ENCODE results near the gene ORM1.
"Not testable (repeated sequence)": the region's sequence is repeated elsewhere in the genome, so short reads cannot be mapped to it uniquely, and the experiment has no call there.

The ORM1 gene

DNA sequence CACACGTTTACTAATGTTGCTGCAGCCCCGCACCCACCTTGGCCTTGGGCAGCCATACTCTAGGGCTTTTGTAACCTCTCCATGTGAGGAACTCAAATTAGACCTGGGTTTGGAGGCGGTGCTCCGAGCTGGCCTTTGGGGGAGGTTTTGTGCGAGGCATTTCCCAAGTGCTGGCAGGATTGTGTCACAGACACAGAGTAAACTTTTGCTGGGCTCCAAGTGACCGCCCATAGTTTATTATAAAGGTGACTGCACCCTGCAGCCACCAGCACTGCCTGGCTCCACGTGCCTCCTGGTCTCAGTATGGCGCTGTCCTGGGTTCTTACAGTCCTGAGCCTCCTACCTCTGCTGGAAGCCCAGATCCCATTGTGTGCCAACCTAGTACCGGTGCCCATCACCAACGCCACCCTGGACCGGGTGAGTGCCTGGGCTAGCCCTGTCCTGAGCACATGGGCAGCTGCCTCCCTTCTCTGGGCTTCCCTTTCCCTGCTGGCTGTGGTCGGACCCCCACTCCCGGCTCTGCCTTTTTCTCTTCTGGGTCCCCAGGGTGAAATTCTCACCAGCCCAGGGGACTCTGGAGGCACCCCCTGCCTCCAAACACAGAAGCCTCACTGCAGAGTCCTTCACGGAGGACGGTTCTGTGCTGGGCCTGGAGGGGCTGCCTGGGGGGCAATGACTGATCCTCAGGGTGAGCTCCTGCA is at the start of gene ORM1:
Gene ORM1 (plus strand): TSS at position 268 of the 701 bp plus-strand sequence. CDS start 36 bp downstream, at position 304.
- peak in 1 of 10 donors; percentile 30 for DNase-seq
- intact Hi-C loops (cut with DNase I) = not testable (repeated sequence)

DNA sequence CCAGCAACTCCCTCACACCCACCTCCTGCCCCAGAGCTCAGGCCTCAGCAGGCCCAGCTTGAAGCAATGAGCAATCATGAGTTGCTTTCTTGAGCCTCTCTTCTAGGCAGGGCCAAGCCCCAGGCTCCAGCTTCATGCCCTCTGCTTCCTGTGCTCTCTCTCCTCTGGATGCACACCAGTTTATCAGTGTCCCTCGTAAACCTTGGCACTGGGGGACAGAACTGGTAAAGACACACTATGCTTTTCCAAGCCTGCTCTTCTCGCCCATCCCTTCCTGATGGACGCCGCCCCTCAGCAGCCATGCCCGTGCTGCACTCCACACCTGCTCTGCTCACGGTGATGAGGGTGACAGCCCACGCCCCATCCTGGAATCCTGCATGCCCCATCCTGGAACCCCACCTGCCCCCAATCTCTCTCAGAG is 49.4 kb upstream of the ORM1 start:
- DNase-seq = peak in 5 of 10 donors; percentile 3 to 79 (median 52)
- intact Hi-C loops (cut with DNase I) = no loop called here

DNA sequence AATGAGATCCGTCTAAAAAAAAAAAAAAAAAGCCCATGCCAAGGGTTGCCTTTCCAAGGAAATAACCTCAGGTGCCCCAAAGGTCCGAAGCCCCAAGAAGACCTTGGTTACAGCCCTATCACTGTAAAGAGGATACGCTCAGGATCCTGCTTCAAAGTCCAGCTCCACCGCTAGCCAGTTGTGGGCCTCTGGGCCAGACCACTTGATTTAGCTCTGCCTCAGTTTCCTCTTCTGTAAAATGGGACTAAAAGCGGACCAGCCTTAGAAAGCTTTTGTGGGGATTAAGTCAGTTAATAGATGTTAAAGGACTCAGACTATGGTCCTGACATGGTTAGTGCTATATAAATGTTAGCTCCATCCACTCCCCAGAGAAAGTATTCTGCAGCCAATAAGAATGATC is 48.7 kb upstream of the ORM1 start:
- intact Hi-C loops (cut with DNase I) = no loop called here
- peak in 1 of 10 donors; percentile 16 for DNase-seq

DNA sequence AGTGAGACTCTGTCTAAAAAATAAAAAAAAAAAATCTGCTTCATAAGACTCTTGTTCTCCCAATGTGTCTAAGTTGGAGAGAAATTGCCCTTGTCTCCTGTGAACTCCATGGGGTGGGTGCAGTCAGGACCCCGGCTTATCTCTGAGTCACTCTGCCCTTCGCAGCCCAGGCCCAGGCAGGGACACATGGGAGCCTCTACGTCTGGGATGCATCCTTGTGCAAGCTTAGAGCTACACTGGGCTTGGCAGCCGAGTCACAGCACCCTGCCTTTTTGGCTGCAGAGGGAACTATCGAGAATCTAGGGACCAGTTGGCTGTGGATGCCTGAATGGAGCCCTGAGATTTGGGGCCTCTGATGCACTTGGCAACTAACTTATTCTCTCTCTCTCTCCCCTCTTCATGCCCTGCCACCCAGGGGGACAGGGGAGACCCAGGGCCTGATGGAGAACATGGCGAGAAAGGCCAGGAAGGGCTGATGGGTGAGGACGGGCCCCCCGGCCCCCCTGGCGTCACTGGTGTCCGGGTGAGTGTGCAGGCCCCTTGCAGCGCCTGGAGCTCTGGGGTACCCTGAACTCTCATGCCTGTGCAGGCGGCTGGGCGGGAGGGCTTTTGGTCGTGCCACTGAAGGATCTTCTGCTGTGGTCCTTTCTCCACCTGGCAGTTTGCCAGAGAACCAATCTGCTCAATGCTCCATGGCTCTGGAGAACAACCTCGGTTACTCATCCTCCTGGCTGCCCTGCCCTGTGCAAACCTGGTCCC is 47.5 kb upstream of the ORM1 start:
- DNase-seq = peak in 6 of 10 donors; percentile 5 to 75 (median 29)

DNA sequence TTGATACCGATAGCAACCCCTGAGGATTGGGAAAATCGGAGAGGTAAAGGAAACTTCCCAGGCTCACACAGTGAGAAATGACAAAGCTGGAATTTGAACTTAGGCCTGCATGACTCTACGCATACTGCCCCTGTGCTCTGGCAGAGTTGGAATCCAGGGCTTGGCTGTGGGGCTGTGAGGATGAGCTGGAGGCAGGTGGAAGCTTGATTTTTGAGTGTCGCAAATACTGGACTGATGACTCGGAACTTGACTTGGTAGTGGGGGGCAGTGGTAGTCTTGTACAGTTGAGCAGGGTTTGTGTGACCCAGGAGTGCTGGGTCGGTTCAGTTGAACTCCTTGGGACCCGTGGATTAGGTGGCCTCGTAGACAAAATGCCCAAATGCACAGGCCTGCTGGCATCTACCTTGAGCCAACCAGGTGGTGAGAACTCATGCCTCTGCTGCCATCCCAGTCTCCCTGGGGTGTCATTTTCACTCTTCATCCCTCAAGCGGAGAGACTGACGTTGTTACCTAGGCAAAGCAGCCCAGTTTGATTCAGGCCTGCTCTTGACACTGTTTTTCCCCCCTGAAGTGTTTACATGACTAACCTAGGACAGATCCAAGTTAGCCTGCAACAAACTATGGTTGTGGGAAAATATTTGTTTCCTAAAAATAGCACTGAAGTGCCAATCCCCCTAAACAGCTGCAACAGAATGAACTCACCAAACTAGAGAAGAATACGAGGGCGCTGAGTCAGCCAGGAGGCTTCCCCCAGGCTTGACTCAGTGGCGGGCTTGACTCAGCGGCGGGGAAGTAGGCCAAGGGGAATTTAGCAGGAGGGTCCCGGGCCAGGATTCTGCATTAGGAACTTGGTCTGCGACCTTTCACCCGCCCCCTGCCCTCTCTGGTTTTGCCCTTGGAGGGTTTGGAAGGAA is 45.7 kb upstream of the ORM1 start:
- intact Hi-C loops (cut with DNase I) = no loop called here
- peak in 6 of 10 donors; percentile 5 to 70 (median 41) for DNase-seq

More for the DNA sequence above, 47.5 kb upstream of the ORM1 start:
- intact Hi-C loops (cut with DNase I) = no loop called here

DNA sequence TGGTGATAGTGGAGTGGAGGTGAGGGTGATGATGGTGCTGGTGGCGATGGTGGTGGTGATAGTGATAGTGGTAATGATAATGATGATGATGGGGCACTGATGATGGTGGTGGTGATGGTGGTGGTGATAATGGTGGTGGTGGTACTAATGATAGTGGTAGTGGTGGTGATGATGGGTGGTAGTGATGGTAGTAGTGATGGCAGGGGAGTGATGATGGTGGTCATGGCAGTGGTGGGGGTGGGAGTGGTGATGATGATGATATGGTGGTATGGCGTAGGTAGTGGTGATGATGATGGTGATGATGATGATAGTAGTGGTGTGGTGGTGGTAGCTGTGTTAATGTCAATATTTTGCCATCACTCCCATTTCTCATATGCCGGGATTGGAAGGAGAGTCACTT is 44.5 kb upstream of the ORM1 start:
- DNase-seq = peak in 1 of 10 donors; percentile 10
- intact Hi-C loops (cut with DNase I) = no loop called here

DNA sequence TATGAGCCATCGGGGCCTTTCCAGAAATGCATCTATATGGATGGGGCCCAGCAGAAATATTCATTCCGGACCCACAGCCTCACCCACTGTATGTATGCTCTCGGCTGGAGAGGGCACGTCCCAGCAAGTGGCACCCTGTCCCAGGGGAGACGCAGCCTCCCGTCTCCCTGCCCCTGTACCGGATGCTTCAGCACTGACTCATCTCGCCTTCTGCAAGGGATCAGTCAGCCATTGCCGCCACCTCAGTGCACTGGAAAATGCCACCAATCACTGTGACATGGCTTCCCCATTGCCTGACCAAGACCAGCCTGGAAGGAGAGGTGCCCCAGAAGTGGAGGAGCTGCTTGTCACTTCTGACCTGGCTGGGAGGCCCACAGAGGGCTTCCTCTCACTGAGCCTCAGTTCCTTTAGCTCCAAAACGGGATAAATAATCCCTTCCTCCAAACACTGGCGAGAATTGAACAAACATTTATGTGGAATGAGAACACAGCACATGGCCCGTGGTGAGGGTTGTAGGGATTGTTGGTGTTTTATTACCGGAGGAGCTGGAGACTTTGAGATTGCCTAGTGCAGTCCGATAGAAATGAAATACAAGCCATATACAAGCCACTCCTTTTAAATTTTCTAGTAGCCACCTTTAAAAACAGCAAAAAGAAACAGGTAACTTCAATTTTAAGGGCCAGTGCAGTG is 43.9 kb upstream of the ORM1 start:
- peak in 5 of 10 donors; percentile 1 to 52 (median 12) for DNase-seq
- intact Hi-C loops (cut with DNase I) = no loop called here

DNA sequence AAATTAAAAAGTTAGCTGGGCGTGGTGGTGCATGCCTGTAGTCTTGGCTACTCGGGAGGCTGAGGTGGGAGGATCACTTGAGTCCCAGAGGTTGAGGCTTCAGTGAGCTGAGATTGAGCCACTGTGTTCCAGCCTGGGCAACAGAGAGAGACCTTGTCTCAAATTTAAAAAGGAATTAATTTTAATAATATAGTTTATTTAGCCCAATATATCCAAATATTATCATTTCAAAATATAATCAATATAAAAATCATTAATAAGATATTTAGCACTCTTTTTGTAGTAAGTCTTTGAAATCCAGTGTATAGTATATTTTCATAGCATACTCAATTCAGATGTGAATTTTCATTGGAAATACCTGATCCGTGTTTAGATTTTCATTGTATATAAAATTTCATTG is 43.2 kb upstream of the ORM1 start:
- intact Hi-C loops (cut with DNase I) = no loop called here
- DNase-seq = peak in 3 of 10 donors; percentile 4 to 27 (median 8)

DNA sequence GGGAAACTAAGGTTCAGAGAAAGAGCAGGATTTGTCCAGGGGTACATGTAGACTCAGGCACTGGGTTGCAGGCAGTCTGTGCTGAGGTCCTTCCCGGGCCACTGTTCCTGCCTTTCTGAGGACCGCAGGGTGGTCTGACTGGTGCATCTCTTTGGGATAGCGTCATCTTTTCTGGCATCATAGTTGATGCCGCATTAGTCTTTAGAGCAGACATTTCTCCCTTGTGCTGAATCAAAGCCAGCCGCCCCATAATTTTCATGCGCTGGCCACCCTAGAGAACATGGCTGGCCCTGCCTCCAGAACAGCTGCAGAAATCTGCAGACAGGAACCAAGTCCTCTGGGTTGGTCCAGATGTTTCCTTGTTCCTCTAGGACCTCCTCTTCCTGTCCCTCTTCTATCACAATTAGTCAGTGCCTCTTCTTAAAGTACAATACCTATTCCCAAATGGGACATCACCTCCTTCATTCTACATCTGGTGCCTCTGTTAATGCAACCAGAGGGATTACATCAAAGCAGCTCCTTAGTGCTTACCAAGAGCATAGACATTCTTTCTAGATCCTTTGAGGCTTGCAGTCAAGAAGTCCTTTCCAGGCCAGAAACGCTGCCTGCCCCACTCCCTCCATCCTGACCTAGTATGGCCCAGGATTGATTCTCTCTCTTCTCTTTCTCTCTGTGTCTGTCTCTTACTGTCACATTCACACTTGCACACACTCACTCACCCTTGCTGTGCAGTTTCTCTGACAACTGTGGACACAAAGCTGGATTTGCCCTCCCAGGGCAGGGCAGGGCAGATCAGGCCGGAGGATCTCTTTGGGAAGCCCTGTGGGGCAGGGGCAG is 42.0 kb upstream of the ORM1 start:
- peak in 5 of 10 donors; percentile 2 to 63 (median 42) for DNase-seq
- intact Hi-C loops (cut with DNase I) = no loop called here

DNA sequence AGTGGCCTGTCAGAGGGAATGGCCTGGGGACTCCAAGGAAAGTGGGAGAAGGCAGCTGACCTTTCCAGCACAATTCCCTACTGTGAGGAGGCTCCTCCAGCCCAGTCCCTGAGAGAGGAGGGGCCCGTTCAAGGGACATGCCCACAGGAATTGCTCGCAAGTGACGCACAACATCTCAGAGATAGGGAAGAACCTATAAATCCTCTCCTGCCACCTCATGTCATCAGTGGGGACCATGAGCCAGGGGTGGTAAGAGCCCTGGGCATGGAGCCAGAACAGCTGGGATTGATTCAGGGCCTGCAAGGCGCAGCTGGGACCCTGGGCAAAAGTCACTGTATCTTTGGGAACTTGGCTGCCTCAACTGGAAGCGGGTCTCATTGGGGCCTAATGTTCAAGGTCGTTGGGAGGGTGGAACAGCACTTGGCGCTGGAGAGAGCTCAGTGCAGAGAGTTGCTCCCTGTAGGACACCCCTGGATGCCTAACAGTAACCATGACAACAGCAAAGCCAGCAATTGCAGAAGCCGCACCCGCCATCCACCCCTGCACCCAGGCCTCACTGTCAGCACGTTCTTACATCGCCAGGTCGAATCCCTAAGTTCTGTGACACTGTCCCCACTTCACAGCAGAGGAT is 41.3 kb upstream of the ORM1 start:
- DNase-seq = peak in 5 of 10 donors; percentile 4 to 81 (median 70)
- intact Hi-C loops (cut with DNase I) = no loop called here

DNA sequence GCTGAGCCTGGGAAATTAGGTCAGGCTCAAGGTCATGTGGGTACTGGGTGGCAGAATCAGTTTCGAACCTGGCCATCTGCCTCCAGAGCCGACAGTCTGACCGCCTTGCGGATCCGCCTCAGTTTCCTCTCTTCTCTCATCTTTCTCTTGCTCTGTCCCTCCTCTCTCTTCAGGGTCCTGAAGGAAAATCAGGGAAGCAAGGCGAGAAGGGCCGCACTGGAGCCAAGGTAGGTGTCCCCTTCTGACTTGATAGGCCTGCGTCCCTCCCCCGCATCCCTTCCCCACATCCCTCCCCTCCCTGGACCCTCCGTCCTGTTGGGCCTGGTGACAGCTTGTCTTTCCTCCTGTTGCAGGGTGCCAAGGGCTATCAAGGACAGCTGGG is 40.8 kb upstream of the ORM1 start:
- DNase-seq = peak in 3 of 10 donors; percentile 16 to 72 (median 24)

DNA sequence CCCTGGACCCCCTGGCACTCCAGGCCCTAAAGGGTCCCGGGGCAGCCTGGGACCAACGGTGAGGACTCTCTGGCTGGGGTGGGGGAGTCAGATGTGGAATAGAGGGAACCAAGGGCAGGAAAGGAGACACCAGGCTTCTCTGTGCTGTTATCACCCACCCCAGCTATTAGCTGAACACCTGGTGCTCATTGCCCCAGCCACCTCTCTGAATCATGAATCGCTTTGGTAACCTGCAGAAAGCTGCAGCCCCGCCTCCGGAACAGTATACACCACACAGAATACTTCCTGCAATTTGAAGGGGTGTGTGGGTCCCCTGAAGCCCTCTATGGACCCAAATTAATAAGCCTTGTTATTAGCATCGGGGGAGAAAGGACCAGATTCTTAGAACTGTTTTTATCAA is 40.4 kb upstream of the ORM1 start:
- intact Hi-C loops (cut with DNase I) = no loop called here

More for the DNA sequence above, 40.8 kb upstream of the ORM1 start:
- intact Hi-C loops (cut with DNase I) = no loop called here

DNA sequence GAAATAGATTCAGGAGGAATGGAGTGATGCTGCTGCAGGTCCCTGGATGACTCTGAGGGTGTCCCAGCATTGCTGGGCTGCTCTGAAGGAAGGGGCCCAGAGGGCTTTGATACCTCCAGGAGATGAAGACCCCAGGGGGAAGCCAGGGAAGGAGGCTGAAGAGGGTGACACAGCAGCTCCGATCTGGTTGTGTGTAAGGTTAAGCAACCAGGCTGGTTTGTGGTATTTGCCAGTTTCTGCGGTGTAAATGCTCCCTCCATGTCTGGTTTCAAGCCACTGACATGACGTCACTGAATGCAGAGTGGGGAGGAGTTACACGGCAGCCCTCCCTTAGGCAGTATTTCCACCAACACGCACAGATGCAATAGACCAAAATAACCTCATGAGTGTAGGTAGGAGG is 40.0 kb upstream of the ORM1 start:
- peak in 6 of 10 donors; percentile 7 to 78 (median 34) for DNase-seq

More for the DNA sequence above, 40.4 kb upstream of the ORM1 start:
- DNase-seq = peak in 3 of 10 donors; percentile 4 to 35 (median 28)

DNA sequence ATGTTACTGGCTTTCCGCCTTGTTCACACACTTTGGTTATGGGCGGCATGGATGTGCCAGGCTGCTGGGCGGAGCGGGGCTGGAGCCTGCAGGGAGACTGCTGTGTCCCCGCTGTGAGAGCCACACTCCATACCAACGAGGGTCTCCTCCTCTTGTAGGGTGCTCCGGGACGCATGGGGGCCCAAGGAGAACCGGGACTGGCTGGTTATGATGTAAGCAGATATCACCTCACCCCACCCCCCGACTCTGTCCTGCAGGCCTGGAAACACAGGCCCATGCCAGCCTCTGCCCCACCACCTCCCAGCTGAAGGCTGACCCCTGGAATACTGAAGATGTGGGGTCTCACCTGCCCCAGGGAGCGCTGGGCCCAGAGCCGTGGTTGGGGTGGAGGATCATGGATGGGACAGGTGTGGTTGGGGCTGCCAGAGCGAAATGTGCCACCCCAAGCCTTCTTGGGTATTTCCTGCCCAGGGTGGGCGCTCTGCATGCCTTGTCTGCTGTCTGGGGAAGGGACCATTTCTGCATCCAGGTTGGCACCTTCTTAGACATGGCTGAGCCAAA is 39.3 kb upstream of the ORM1 start:
- peak in 5 of 10 donors; percentile 6 to 72 (median 68) for DNase-seq
- intact Hi-C loops (cut with DNase I) = no loop called here

More for the DNA sequence above, 40.0 kb upstream of the ORM1 start:
- intact Hi-C loops (cut with DNase I) = no loop called here

DNA sequence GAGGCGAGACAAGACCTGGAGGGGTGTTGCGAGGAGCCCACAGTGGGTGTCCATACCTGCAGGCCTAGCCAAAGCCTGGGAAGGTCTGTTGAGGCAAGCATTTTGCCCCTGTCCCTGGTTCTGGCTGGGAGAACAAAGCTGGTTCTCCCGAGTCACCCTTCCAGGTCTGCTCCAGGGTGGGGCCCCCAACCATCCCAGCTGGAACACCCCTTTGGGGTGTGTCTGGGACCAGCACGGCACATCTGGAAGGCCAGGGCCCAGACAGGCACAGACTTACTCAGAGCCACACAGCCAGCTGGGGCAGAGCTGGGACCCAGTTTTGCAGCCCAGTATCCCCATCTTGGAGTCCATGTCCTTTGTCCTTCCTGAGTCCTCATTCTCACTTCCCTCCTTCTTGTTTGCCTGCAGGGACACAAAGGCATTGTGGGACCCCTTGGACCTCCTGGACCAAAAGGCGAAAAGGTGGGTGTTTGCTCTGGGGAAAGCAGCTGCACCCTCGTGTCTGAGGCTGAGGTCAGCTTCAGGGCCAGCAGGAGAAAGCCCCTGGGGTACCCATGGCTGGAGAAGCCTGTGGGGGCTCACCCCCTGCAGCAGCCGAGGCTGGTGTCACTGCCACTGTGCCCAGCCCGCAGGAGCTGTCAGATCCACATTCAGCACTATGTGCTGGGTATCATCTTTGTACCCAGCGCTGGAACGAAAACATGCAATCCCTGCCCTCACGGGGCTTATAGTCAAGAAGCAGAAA is 38.4 kb upstream of the ORM1 start:
- intact Hi-C loops (cut with DNase I) = no loop called here

DNA sequence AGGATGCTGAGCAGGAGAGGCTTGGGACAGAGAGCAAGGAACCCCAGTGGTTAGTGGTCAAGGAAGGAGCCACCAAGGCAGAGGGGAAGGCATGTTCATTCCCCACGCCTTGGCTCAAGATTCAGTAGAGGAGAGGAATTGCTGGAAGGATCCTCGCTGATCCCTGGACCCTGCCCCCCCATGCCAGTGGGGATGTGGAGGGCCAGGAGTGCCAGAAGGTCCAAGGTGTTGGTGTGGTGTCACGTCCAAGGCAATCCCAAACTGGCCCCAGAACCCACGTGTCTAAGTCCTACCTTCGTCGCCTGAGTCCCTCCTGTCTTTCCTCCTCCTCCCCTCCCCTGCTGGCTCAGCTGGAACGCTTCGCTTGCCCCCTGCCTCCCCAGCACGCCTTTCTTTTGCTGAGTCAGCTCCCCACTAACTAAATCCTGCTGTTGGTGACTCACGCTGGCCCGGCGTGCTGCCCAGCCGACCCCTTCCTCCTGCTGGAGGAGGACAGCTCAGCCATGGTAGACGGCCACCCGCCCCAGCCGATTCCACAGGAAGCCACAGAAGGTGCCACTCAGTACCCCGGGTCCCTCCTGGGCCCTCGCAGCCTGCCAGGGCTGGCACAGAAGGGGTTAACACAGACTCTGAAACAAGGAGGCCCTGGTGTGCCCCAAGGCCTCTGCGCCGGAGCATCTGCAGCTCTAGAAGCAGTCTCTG is 37.6 kb upstream of the ORM1 start:
- peak in 3 of 10 donors; percentile 41 to 75 (median 52) for DNase-seq
- intact Hi-C loops (cut with DNase I) = no loop called here

More for the DNA sequence above, 38.4 kb upstream of the ORM1 start:
- peak in 5 of 10 donors; percentile 3 to 67 (median 24) for DNase-seq
